Glutamatergic neuron (in vitro differentiated cells): ENCODE results near the gene CXXC5. TPM values are rescaled to one million over a fixed set of nuclear protein-coding genes. Genes with fewer than 3 reads are reported as not detected.

Experiments
- DNase-seq: peaks from one replicate; pipeline ENCODE4 v3.0.0; 2022
- H3K27ac Mint-ChIP-seq: one replicate; pipeline ENCODE4 v1.8.0; 2020; ENCODE audit warnings: mild to moderate bottlenecking, mixed read lengths, inconsistent platforms; ENCODE audit not compliant: unreplicated experiment
- H3K27me3 Mint-ChIP-seq: one replicate; pipeline ENCODE4 v1.8.0; 2020; ENCODE audit warnings: mild to moderate bottlenecking, moderate library complexity, mixed read lengths, inconsistent platforms; ENCODE audit not compliant: unreplicated experiment
- H3K36me3 Mint-ChIP-seq: one replicate; pipeline ENCODE4 v1.8.0; 2020; ENCODE audit warnings: mild to moderate bottlenecking, mixed read lengths, inconsistent platforms; ENCODE audit not compliant: unreplicated experiment
- H3K4me1 Mint-ChIP-seq: one replicate; pipeline ENCODE4 v1.8.0; 2020; ENCODE audit warnings: mild to moderate bottlenecking, low read depth, mixed read lengths, inconsistent platforms; ENCODE audit not compliant: unreplicated experiment
- H3K4me3 Mint-ChIP-seq: one replicate; pipeline ENCODE4 v1.8.0; 2020; ENCODE audit warnings: mild to moderate bottlenecking, mixed read lengths, inconsistent platforms; ENCODE audit not compliant: unreplicated experiment
- H3K9me3 Mint-ChIP-seq: one replicate; pipeline ENCODE4 v1.8.0; 2020; ENCODE audit warnings: mild to moderate bottlenecking, moderate library complexity, mixed read lengths, inconsistent platforms; ENCODE audit not compliant: unreplicated experiment
- total RNA-seq: library from RNA; stranded (reverse); fragmentation: NEBNext Ultra II Directional; extraction: Animal tissue kit (Norgen Biotek cat#: 25700); gene quantifications from one replicate; pipeline ENCODE4 v1.2.1, GENCODE V29; 2021; ENCODE audit not compliant: unreplicated experiment
- TF ChIP-seq, protein P1 (sequence below): fragments of 200-600 bp; sonication (generic); IDR thresholded peaks from one replicate; pipeline ENCODE4 v1.5.0; 2021; ENCODE audit not compliant: partially characterized antibody, unreplicated experiment

CXXC5 gene
- total RNA-seq, 1 donor from 2014 or later, result 130 TPM

DNA sequence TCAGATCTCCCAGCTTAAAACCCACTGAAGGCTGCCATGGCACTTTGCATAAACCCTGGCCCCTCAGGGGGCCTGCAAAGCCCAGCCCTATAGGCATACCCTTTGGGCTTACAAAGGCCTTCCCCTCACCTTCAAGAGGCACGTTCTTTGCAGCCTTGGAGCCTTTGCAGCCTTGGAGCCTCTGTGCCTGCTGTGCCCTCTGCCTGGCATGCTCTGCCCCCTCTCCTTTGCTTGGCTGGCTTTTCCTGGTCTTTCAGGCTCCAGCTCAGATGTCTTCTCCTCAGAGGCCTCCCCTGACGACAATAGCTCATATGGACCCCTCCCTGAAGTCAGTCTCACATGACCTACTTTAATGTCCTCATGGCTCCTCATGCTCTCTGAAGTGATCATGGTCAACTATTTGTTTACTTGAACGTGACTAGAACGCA, 60.3 kb downstream of the CXXC5 start:
- TF ChIP-seq, protein P1, sequence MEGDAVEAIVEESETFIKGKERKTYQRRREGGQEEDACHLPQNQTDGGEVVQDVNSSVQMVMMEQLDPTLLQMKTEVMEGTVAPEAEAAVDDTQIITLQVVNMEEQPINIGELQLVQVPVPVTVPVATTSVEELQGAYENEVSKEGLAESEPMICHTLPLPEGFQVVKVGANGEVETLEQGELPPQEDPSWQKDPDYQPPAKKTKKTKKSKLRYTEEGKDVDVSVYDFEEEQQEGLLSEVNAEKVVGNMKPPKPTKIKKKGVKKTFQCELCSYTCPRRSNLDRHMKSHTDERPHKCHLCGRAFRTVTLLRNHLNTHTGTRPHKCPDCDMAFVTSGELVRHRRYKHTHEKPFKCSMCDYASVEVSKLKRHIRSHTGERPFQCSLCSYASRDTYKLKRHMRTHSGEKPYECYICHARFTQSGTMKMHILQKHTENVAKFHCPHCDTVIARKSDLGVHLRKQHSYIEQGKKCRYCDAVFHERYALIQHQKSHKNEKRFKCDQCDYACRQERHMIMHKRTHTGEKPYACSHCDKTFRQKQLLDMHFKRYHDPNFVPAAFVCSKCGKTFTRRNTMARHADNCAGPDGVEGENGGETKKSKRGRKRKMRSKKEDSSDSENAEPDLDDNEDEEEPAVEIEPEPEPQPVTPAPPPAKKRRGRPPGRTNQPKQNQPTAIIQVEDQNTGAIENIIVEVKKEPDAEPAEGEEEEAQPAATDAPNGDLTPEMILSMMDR, result no peak
- no peaks in the 10 kb centered on the region for H3K36me3 Mint-ChIP-seq
- peak overlapping the region; percentile 75 for H3K4me3 Mint-ChIP-seq
- peak overlapping the region; percentile 91 for H3K27ac Mint-ChIP-seq
- H3K27me3 Mint-ChIP-seq, result peaks cover 11% of the 10 kb centered on the region
- peaks cover 19% of the 10 kb centered on the region for H3K4me1 Mint-ChIP-seq
- H3K9me3 Mint-ChIP-seq, result peaks cover 22% of the 10 kb centered on the region
- DNase-seq, result no peak

DNA sequence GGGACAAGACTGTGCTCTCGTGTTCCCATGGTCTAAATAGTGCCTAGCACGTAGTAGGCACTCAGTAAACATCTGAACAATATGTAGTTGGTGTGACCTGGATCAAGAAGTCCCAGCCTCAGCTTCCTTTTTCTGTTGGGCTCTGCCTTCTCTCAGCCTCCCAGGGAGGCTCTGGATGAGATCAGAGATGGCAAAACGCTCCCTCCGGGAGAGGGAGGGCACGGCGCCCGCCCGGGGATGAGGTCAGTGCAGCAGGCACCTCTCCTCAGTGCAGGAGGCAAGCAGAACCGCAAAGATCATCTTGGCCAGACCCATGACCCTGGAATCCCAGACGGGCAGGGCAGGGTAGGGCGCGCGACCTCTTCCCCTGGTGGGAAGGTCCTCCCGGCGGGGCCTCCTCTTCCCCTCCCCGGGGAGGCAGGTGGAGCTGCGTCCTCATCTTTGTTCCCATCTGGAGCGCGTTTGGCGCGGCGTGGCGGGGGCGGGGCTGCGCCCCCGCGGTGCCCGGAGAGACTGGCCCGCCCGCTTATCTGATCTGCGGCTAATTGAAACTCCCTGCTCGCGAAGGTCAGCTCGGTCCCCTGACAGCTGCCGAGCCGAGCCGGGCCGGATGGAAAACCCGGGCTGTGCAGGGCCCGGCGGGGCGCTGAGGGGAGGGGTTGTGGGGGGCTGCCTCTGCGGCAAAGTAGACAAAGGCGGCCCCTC, 60.9 kb downstream of the CXXC5 start:
- H3K9me3 Mint-ChIP-seq, result peaks cover 22% of the 10 kb centered on the region
- DNase-seq, result peak; percentile 91
- peaks cover 19% of the 10 kb centered on the region for H3K4me1 Mint-ChIP-seq
- peaks cover 12% of the 10 kb centered on the region for H3K27me3 Mint-ChIP-seq
- no peaks in the 10 kb centered on the region for H3K36me3 Mint-ChIP-seq
- peak overlapping the region; percentile 75 for H3K4me3 Mint-ChIP-seq
- H3K27ac Mint-ChIP-seq, result peak overlapping the region; percentile 91
- TF ChIP-seq, protein P1, result no peak

DNA sequence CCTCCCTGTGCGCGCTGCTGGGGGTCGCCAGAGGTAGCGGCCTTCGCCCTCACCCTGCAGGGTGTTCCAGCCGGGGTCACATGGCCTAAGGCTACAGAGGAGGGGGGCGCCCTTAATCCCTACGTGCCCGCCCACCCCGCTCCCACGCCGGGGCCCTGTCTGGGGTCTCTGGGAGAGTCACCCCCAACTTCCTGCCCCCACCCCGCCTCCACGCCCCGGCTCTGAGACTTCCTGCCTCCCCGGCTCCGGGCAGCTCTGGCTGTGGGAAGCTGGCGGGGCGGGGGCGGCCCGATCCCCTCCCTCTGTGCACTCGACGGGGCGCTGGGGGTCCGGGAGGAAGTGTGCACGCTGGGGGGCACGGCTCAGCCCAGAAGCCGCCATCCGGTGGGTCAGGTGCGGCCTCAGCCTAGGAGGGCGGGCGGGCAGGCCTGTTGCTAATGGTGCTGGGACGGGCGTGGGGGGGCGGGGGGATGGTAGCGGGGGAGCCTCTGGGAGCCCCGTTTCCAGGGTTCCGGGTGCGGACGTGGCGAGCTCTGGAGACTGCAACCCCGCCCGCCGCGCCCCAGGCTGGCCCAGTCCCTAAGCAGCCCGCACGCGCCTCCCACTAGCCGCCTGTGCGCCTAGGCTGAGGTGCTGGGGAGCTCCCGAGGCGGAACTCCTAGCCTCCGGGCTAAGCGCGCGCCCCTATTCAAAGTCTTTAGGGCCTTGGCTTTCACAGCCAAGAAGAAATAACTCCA, 61.6 kb downstream of the CXXC5 start:
- TF ChIP-seq, protein P1, result no peak
- peak overlapping the region; percentile 70 for H3K27ac Mint-ChIP-seq

GRCh38 chr5:139710319-139711066, 62.3 kb downstream of the CXXC5 start:
- TF ChIP-seq, protein P1, result no peak
- H3K9me3 Mint-ChIP-seq, result peaks cover 23% of the 10 kb centered on the region
- DNase-seq, result peak; percentile 58
- peaks cover 13% of the 10 kb centered on the region for H3K27me3 Mint-ChIP-seq
- peak overlapping the region; percentile 70 for H3K27ac Mint-ChIP-seq
- H3K4me3 Mint-ChIP-seq, result peak overlapping the region; percentile 77
- H3K4me1 Mint-ChIP-seq, result peaks cover 19% of the 10 kb centered on the region
- no peaks in the 10 kb centered on the region for H3K36me3 Mint-ChIP-seq

More for the DNA sequence above, 61.6 kb downstream of the CXXC5 start:
- peak; percentile 46 for DNase-seq
- Mint-ChIP-seq H3K4me3 (peak overlapping the region; percentile 77), H3K27me3 (peaks cover 13% of the 10 kb centered on the region), H3K4me1 (peaks cover 19% of the 10 kb centered on the region), H3K36me3 (no peaks in the 10 kb centered on the region), H3K9me3 (peaks cover 22% of the 10 kb centered on the region)
